22Rv1 (cell line): Measurements from ENCODE around the gene SPATA12.

Experiments used
- CTCF ChIP-seq: fragments of 450-650 bp; IDR thresholded peaks from 2 replicates; pipeline ENCODE4 v1.5.1; 2017; ENCODE audit warnings: mild to moderate bottlenecking
- ZFX ChIP-seq: fragments of 450-650 bp; IDR thresholded peaks from 2 replicates; pipeline ENCODE4 v1.6.1; 2017; ENCODE audit warnings: antibody characterized with exemption, borderline replicate concordance

- TF ChIP-seq CTCF (no peak), ZFX (no peak)
Observed at GRCh38 chr3:57065588-57065987, 5.1 kb downstream of the SPATA12 start.
